GM18951 (cell line): ENCODE measurements around the gene ZBTB39.

Experiments used
- POLR2A ChIP-seq: IDR thresholded peaks from 4 replicates; pipeline ENCODE4 v1.6.1; 2011; ENCODE audit warnings: mild to moderate bottlenecking; ENCODE audit not compliant: insufficient read length, insufficient read depth; ENCODE audit errors: extremely low read depth
- in situ Hi-C: fragments of 300-500 bp; cut with MboI; formaldehyde crosslinking; loops from one replicate; pipeline ENCODE4 v1.12.0; 2022; ENCODE audit warnings: low sequenced_read_pairs, mixed read lengths, inconsistent platforms; ENCODE audit not compliant: unreplicated experiment

ZBTB39 gene

DNA sequence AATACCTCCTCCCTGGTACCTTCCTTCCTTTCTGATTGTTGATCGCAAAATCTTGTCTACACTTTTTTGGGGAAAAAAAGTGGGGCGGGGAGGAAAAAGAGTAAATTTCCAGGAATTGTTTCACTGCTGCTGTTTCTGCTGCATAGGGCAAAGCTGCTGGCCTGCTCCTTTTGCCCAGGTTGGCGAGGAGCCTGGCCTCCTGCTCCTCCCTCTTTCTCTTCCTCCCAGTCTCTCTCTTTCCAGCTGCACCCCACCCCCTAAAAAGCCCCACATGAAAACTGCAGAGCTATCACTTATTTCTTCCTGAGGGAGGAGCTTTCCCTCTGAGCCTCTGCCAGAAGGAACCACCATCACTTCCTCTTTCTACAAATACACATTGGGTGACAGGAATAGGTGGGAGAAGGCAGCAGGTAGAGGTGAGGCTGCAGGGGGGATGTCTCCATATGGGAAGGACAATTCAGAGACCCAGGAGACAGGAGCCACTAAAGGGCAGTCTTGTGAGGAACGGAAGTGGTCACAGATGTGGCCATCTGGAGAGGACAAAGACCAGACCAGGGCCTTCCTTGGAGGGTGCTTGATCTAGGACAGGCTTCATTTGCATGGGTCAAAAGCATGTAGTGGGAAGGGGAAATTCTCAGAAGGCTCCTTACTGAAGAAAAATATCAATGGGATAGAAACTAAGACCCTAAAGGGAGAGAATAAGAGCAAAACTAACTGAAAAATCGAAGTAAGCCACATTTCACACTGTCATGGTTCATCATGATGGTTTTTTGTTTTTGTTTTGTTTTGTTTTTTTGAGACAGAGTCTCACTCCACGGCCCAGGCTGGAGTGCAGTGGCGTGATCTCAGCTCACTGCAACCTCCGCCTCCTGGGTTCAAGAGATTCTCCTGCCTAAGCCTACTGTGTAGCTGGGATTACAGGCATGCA is 14.8 kb downstream of the ZBTB39 start:
- in situ Hi-C loops: loop anchor here (25.0 kb wide), 1 partner anchor 479 kb away; the partner anchor contains the start of gene RBMS2
- TF ChIP-seq POLR2A: no peak

DNA sequence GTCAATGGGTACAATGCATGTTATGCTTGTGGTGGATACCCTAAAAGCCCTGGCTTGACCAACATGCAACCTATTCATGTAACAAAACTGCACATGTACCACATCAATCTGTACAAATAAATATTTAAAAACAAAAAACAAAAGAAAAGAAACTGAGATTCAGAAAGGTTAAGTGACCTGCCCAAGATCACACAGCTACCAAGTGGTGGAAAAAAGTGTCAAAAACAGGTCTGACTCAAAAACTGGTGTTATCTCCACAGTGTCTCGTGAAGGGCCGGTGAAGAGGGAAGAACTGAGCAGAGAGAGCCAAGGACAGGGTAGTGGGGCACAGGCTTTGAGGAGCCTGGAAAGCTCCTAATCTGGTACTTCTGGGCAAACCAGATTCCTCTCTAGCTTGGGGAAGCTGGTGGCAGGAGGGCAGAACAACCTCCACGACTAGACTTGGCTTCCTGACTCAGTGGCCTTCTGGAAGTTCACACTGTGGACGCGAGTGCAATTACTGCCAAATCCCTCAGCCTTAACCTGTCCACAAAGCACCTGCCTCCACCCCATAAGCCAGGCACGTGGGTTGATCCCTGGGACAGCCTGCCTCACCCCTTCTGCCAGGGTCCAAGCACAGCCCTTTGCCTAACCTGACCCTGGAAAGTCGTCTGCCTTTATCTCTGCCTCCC is 15.6 kb downstream of the ZBTB39 start:
- in situ Hi-C loops: loop anchor here (25.0 kb wide), 1 partner anchor 478 kb away; the partner anchor contains the start of gene RBMS2

GRCh38 chr12:56989861-56990610 is 16.3 kb downstream of the ZBTB39 start:
- in situ Hi-C loops: loop anchor here (5.0 to 25.0 kb wide), 2 partner anchors 233 to 478 kb away; partner anchors contain the start of gene RBMS2
- TF ChIP-seq POLR2A: no peak

More for the DNA sequence above, 15.6 kb downstream of the ZBTB39 start:
- TF ChIP-seq POLR2A: no peak

DNA sequence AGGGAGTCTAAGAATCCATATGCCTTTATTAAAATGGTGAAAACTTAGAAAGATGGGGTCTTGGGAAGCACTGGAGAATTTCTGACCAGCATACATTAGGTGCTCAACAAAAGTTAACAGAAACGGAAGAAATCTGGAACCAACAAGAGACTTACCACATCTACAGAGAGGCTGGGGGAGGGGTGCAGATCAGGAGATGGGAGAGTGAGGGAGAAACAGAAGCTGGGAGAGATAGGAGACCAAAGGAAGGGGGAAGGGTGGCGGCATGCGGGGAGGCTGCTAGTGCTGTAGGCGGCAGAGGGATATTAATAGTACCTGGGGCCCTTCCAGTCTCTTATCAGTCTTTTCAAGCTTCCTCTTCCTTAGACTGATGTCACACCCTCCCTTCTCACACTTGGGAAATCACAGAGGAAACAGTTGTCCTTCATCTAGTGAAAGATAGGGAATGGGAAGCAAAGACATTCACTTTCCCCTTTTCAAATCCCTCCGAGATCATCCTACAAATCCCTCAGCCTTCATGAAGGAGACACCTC is 18.1 kb downstream of the ZBTB39 start:
- no peak for TF ChIP-seq POLR2A
- in situ Hi-C loops: loop anchor here (5.0 to 25.0 kb wide), 2 partner anchors 231 to 476 kb away; partner anchors contain the start of gene RBMS2

DNA sequence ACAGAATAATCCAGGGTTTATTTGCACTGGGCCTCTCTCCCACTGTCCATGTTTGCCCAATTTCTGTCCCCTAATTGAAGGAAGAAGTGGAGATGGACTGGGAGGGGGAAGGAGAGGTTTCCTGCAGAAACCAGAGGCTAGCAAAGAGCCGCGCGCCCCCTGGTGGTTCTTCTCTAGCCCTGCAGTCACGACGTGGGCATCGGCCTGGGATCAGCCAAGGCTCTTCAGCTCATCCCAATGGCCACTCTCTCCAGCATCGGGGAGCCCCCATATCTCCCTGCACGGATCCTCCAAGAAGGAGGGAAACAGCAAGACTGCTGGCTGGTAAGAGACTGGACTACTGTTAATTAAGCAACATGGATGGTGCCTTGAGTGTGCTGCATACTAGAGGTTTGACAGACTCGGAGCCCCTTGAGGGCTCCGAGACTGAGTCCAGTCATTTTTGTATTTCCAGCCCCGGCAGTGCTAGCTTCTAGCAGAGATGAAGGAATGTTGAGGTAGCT is 18.7 kb downstream of the ZBTB39 start:
- in situ Hi-C loops: loop anchor here (5.0 to 25.0 kb wide), 2 partner anchors 230 to 475 kb away; partner anchors contain the start of gene RBMS2

DNA sequence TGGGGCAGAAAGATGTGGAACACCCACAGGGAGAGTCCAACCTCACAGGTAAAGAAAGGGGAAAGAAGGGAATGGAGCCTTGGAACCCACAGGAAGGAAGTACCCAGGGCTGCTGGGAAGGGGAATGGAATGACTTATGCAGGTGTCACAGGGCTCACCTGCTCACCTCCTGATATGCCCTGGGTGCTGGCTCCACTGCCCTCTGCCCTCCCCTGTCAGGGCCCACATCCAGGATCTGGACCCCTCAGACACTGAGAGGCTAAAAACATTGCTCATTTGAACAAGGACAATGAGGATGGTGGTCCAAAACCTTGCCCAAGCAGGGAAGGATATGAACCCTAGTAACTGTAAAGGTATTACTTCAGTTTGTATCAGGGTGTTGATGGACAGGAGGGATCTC is 19.3 kb downstream of the ZBTB39 start:
- in situ Hi-C loops: loop anchor here (5.0 to 25.0 kb wide), 2 partner anchors 230 to 475 kb away; partner anchors contain the start of gene RBMS2
- TF ChIP-seq POLR2A: no peak

More for the DNA sequence above, 18.7 kb downstream of the ZBTB39 start:
- no peak for TF ChIP-seq POLR2A

DNA sequence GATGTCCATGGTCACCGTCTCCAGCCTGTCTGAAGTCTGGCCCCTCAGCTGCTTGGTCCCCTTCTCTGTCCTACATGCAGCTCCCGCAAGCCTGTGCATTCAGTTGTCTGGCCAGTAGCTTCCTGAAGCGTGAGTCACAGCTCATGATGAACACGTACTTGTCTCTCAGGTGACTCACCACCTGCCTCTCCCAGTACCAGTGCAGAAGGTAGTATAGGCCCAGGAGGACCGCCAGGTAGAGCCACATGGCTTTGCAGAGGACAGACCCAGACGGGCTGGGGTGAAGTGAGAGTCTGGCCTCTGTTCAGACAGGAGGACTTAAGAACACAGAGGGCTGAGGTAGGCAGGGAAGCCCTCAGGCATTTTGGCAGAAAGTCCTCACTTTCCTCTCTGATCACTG is 20.6 kb downstream of the ZBTB39 start:
- in situ Hi-C loops: loop anchor here (5.0 to 25.0 kb wide), 2 partner anchors 228 to 473 kb away; partner anchors contain the start of gene RBMS2

- TF ChIP-seq POLR2A: no peak
- in situ Hi-C loops: loop anchor here (25.0 kb wide), 1 partner anchor 471 kb away; the partner anchor contains the start of gene RBMS2
These were observed 23.0 kb downstream of the ZBTB39 start for GRCh38 chr12:56983386-56983785.

DNA sequence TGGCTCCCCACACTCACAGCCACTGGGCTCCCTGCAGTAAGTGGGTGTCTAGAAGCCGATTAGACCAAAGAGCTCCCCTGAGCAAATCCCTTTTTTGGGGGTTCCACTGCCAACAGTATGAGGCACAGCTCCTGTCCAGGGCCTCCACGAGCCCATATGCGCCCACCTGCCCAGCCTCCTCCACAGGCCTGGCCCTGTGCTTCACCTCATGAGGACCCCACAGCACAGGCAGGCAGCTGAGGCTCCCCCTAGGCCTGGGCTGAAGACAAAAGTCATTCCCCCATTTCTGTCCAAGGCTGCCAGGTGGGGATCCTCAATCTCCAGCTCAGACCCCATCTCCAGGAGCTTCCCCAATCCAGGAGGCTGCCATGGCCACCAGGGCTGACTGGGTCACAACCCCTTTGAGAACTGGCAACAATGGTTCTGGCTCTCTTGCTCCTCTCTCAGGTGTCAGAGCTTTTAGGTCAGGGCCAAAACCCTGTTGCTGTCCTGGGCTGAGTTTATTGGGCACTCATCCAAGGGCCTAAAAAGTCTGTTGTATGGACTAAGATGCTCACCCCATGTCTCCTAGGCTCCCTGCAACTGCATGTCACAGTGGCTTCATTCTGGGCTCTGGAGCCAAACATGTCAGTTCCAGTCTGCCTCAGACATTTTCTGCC is 23.6 kb downstream of the ZBTB39 start:
- in situ Hi-C loops: loop anchor here (25.0 kb wide), 1 partner anchor 470 kb away; the partner anchor contains the start of gene RBMS2

DNA sequence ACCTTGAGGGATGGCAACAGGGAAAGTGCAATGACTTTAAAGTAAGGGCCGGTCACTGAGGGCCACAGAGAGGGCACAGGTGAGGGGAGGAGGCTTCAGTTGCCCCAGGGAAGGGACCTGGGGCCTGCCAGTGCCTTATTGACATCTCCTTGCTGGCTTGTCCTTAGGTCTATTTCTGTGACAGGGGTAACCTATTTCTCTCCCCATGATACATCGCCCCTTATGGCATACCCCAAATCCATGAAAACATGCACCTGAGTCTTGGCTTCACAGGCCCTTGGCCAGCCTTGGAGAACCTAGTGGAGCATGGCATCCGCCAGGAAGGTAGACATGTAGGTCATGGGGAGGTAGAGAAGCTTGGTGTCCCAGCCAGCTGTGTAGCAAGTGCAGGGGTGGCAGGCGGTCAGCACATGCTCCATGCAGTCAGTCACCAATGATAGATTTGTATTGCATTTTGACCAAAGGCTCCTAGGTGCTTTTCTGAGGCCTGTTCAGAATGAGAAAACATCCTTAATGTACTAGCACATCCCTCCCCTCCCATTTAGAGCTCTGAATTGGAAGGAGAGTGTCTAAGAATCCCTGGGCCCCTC is 25.3 kb downstream of the ZBTB39 start:
- in situ Hi-C loops: loop anchor here (25.0 kb wide), 1 partner anchor 469 kb away; the partner anchor contains the start of gene RBMS2
- TF ChIP-seq POLR2A: no peak

GRCh38 chr12:56980268-56980667 is 26.1 kb downstream of the ZBTB39 start:
- no peak for TF ChIP-seq POLR2A
- in situ Hi-C loops: loop anchor here (25.0 kb wide), 1 partner anchor 468 kb away; the partner anchor contains the start of gene RBMS2
